Bronchial epithelial cell (primary cell): ENCODE measurements around the gene FAM53B. TPM values are rescaled to one million over a fixed set of nuclear protein-coding genes. Genes with fewer than 3 reads are reported as not detected.

Experiments
- DNase-seq: peaks from one replicate; pipeline ENCODE4 v3.0.0-alpha.2; 2010; ENCODE audit warnings: low read depth
- FAIRE-seq: peaks from 2 replicates; lab custom pipeline; 2011; peaks lifted over from hg19 to GRCh38; lab: Jason Lieb, UNC
- H3K27me3 ChIP-seq: 2 replicates; pipeline ENCODE4 v1.5.1; 2011; ENCODE audit warnings: low read length; ENCODE audit not compliant: control insufficient read depth, insufficient read depth
- H3K36me3 ChIP-seq: 2 replicates; pipeline ENCODE4 v1.5.1; 2011; ENCODE audit warnings: low read length; ENCODE audit not compliant: control insufficient read depth, insufficient read depth
- H3K4me3 ChIP-seq: 2 replicates; pipeline ENCODE4 v1.5.1; 2011; ENCODE audit warnings: mild to moderate bottlenecking, low read depth, low read length, control low read depth
- total RNA-seq: library from RNA; depleted of rRNA; stranded (reverse); fragments of >200 nt; gene quantifications from 2 replicates; pipeline ENCODE4 v1.2.1, GENCODE V29; 2014
- TF ChIP-seq, protein P1 (sequence below): IDR thresholded peaks from 2 replicates; pipeline ENCODE4 v1.5.1; 2011; ENCODE audit warnings: mild to moderate bottlenecking, moderate library complexity, low read length, control low read depth, inconsistent platforms; ENCODE audit not compliant: insufficient read depth, severe bottlenecking

FAM53B gene
- total RNA-seq, 1 donor from 2014 or later, result 19.5 TPM

- FAIRE-seq (no peak), DNase-seq (no peak)
- Histone ChIP-seq H3K36me3 (peaks cover 4% of the 10 kb centered on the region), H3K27me3 (no peaks in the 10 kb centered on the region), H3K4me3 (no peak overlapping the region)
- TF ChIP-seq, protein P1, sequence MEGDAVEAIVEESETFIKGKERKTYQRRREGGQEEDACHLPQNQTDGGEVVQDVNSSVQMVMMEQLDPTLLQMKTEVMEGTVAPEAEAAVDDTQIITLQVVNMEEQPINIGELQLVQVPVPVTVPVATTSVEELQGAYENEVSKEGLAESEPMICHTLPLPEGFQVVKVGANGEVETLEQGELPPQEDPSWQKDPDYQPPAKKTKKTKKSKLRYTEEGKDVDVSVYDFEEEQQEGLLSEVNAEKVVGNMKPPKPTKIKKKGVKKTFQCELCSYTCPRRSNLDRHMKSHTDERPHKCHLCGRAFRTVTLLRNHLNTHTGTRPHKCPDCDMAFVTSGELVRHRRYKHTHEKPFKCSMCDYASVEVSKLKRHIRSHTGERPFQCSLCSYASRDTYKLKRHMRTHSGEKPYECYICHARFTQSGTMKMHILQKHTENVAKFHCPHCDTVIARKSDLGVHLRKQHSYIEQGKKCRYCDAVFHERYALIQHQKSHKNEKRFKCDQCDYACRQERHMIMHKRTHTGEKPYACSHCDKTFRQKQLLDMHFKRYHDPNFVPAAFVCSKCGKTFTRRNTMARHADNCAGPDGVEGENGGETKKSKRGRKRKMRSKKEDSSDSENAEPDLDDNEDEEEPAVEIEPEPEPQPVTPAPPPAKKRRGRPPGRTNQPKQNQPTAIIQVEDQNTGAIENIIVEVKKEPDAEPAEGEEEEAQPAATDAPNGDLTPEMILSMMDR, result no peak
These were observed 88.1 kb downstream of the FAM53B start for GRCh38 chr10:124656113-124656490.

GRCh38 chr10:124655191-124656112 is 88.7 kb downstream of the FAM53B start:
- Histone ChIP-seq H3K36me3 (peaks cover 4% of the 10 kb centered on the region), H3K4me3 (no peak overlapping the region), H3K27me3 (no peaks in the 10 kb centered on the region)
- FAIRE-seq (no peak), DNase-seq (peak; percentile 14)
- TF ChIP-seq, protein P1, result no peak

DNA sequence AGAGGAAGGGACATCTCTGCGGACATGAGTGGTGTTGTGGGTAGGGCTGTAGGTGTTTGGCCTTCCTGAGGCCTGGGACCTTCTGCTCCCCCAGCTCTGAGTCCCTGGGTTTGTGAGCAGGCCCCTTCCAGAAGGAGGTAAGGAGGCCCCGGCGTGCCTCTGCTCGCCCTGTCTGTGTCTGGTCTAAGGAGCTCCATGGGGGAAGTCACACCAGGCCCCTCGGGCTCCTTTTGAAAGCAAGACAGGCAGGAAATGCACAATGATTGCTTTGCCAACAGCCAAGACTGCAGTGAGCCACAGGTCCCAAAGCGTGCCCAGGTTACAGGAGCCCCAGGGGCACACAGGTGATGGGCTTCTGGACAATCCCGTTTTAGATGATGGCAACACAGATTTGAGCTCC is 89.5 kb downstream of the FAM53B start:
- no peaks in the 10 kb centered on the region for H3K27me3 ChIP-seq
- H3K4me3 ChIP-seq, result no peak overlapping the region
- FAIRE-seq, result no peak
- peaks cover 4% of the 10 kb centered on the region for H3K36me3 ChIP-seq
- TF ChIP-seq, protein P1, result no peak
- peak; percentile 88 for DNase-seq

- no peaks in the 10 kb centered on the region for H3K27me3 ChIP-seq
- TF ChIP-seq, protein P1, result no peak
- peak; percentile 80 for DNase-seq
- FAIRE-seq, result peak; percentile 50
- peaks cover 4% of the 10 kb centered on the region for H3K36me3 ChIP-seq
- no peak overlapping the region for H3K4me3 ChIP-seq
These were observed 90.1 kb downstream of the FAM53B start for GRCh38 chr10:124653811-124654651.

- H3K4me3 ChIP-seq, result no peak overlapping the region
- no peak for FAIRE-seq
- no peak for DNase-seq
- TF ChIP-seq, protein P1, result no peak
- peaks cover 4% of the 10 kb centered on the region for H3K36me3 ChIP-seq
- no peaks in the 10 kb centered on the region for H3K27me3 ChIP-seq
These were observed 90.9 kb downstream of the FAM53B start for GRCh38 chr10:124653311-124653710.
